Measurements from ENCODE around the gene PCDHGA11.
"Not testable (repeated sequence)": the region's sequence is repeated elsewhere in the genome, so short reads cannot be mapped to it uniquely, and the experiment has no call there.

The PCDHGA11 gene

GRCh38 chr5:141399555-141400258 is 21.1 kb upstream of the PCDHGA11 start:
- DNase-seq: no peak

- peak; percentile 26 for DNase-seq
Observed at GRCh38 chr5:141402553-141403243, 18.2 kb upstream of the PCDHGA11 start, which contains the start of gene PCDHGA9. Gene PCDHGA9 (plus strand): TSS chr5:141402778. CDS start chr5:141402953, 175 bp downstream.

GRCh38 chr5:141403387-141403786 is 17.5 kb upstream of the PCDHGA11 start:
- DNase-seq: no peak

- DNase-seq: peak; percentile 57
Observed at GRCh38 chr5:141407790-141408505, 12.9 kb upstream of the PCDHGA11 start, which contains the start of gene PCDHGB6. Gene PCDHGB6 (plus strand): TSS chr5:141408021. CDS start chr5:141408203, 182 bp downstream.

- no peak for DNase-seq
Observed at GRCh38 chr5:141409598-141410306, 11.1 kb upstream of the PCDHGA11 start.

GRCh38 chr5:141411575-141411974 is 9.3 kb upstream of the PCDHGA11 start:
- DNase-seq: no peak

- DNase-seq: peak; percentile 69
Observed at GRCh38 chr5:141412854-141413539, 7.9 kb upstream of the PCDHGA11 start, which contains the start of gene PCDHGA10. Gene PCDHGA10 (plus strand): TSS chr5:141412987. CDS start chr5:141413176, 189 bp downstream.

- no peak for DNase-seq
Observed at GRCh38 chr5:141413540-141414069, 7.2 kb upstream of the PCDHGA11 start.

- not testable (repeated sequence) for DNase-seq
Observed at GRCh38 chr5:141414548-141415274, 6.1 kb upstream of the PCDHGA11 start.

- not testable (repeated sequence) for DNase-seq
Observed at GRCh38 chr5:141415275-141415618, 5.6 kb upstream of the PCDHGA11 start.

- peak; percentile 88 for DNase-seq
Observed at GRCh38 chr5:141417494-141418172, 3.2 kb upstream of the PCDHGA11 start, which contains the start of gene PCDHGB7. Gene PCDHGB7 (plus strand): TSS chr5:141417677. CDS start chr5:141417860, 183 bp downstream.

- DNase-seq: no peak
Observed at GRCh38 chr5:141419074-141419880, 1.6 kb upstream of the PCDHGA11 start.

GRCh38 chr5:141421489-141421855 is 621 bp downstream of the PCDHGA11 start:
- no peak for DNase-seq

GRCh38 chr5:141422742-141423291 is 2.0 kb downstream of the PCDHGA11 start:
- DNase-seq: no peak

GRCh38 chr5:141427783-141428426 is 7.1 kb downstream of the PCDHGA11 start:
- DNase-seq: no peak

- peak; percentile 85 for DNase-seq
Observed at GRCh38 chr5:141430332-141431113, 9.7 kb downstream of the PCDHGA11 start, which contains the start of gene PCDHGA12. Gene PCDHGA12 (plus strand): TSS chr5:141430507. CDS start chr5:141430760, 253 bp downstream.

- DNase-seq: peak; percentile 29
Observed at GRCh38 chr5:141431286-141431685, 10.4 kb downstream of the PCDHGA11 start.

- not testable (repeated sequence) for DNase-seq
Observed at GRCh38 chr5:141432308-141432707, 11.5 kb downstream of the PCDHGA11 start.
